Effector memory CD4-positive, alpha-beta T cell (primary cell): Measurements from ENCODE around the gene SYAP1.
A peak's percentile ranks its signal among the peaks of the same experiment; 100 is the strongest.

ENCODE experiments used
- DNase-seq, 3 donors: peaks; one replicate each; pipeline ENCODE4 v3.0.0-alpha.2; 2020
- H3K27ac ChIP-seq: 2 replicates; pipeline ENCODE4 v1.7.0; 2013; ENCODE audit warnings: mild to moderate bottlenecking, low read length, moderate library complexity; ENCODE audit not compliant: insufficient read depth, poor library complexity, severe bottlenecking
- H3K27me3 ChIP-seq: replicated peaks from 2 replicates; pipeline ENCODE4 v1.7.0; 2013; ENCODE audit warnings: mild to moderate bottlenecking, low read length; ENCODE audit not compliant: insufficient read depth, control insufficient read depth, poor library complexity, severe bottlenecking
- H3K36me3 ChIP-seq: 2 replicates; pipeline ENCODE4 v1.7.0; 2013; ENCODE audit warnings: mild to moderate bottlenecking, low read length, moderate library complexity; ENCODE audit not compliant: control insufficient read depth, insufficient read depth
- H3K4me1 ChIP-seq: 2 replicates; pipeline ENCODE4 v1.7.0; 2013; ENCODE audit warnings: low read length, mild to moderate bottlenecking; ENCODE audit not compliant: control insufficient read depth, insufficient read depth, poor library complexity, severe bottlenecking
- H3K4me3 ChIP-seq: 2 replicates; pipeline ENCODE4 v1.7.0; 2013; ENCODE audit warnings: low read length, low read depth, mild to moderate bottlenecking; ENCODE audit not compliant: insufficient read depth, poor library complexity, severe bottlenecking
- H3K9me3 ChIP-seq: 2 replicates; pipeline ENCODE4 v1.7.0; 2013; ENCODE audit warnings: mild to moderate bottlenecking, low read length, moderate library complexity; ENCODE audit not compliant: control insufficient read depth
- total RNA-seq, 3 donors: gene quantifications; one replicate each; lab custom pipeline; 2026; lab: John Stamatoyannopoulos, UW

The SYAP1 gene, protein sequence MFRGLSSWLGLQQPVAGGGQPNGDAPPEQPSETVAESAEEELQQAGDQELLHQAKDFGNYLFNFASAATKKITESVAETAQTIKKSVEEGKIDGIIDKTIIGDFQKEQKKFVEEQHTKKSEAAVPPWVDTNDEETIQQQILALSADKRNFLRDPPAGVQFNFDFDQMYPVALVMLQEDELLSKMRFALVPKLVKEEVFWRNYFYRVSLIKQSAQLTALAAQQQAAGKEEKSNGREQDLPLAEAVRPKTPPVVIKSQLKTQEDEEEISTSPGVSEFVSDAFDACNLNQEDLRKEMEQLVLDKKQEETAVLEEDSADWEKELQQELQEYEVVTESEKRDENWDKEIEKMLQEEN
- 57.1 to 123 (median 79.2) reads per million in 3 donors for total RNA-seq

DNA sequence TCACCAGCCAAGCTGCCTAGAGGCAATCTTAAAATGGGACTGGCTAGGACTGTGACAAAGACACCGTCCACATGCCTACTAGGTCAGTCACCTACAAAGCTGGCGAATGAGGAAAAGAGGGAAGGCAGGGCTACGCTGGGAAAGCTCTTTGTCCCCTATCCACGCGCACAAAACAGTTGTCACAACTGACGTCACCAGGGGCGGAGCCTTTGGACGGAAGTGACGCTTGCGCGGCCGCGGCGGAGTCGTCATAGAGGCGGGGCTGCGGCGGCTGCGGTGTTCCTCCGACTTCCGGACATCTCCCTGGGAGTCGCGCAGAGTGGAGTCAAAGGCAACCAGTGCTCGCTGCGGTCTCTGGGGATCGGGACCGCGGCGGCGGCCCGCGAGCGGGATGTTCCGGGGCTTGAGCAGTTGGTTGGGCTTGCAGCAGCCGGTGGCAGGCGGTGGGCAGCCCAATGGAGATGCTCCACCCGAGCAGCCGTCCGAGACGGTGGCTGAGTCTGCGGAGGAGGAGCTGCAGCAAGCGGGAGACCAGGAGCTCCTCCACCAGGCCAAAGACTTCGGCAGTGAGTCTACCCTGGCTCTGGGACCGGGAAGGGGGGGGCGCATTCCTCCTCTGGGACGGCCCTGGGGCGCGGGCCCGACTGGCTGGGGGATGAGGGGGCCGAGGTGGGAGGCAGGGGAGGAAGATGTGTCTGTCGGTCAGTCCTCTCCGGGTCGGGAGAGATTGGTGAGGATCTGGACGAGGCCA, at the start of gene SYAP1:
Gene SYAP1, plus strand, starts transcription at position 279 of the 751 bp plus-strand sequence. Its CDS starts 113 bp downstream, at position 392.
- Histone ChIP-seq H3K4me1 (no peaks in the 10 kb centered on the region), H3K27ac (peak within 1 kb of the TSS; percentile 91), H3K36me3 (no peaks in the 10 kb centered on the region), H3K4me3 (peak within 1 kb of the TSS; percentile 64), H3K27me3 (no peaks in the 10 kb centered on the region), H3K9me3 (no peaks in the 10 kb centered on the region)
- DNase-seq: peak; percentile 88 to 95 (median 89)

DNA sequence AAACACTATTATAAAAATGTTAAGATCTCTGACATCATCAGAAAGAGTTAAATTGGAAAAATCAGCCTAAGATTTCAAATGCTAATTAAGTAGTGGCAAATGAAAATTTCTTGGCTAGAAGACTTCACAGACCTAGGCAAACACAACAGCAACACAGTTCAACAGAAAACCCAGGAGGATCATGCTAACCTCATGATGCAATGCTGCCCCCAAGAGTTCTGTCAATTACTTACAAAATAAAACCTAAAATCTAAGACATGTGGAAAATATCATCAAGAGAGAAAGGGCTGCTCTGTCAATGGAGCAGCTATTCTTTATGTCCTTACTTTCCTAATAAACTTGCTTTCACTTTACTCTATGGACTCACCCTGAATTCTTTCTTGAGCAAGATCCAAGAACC, 48.4 kb upstream of the SYAP1 start:
- Histone ChIP-seq H3K27ac (no peak overlapping the region), H3K9me3 (no peaks in the 10 kb centered on the region), H3K27me3 (no peaks in the 10 kb centered on the region), H3K4me3 (no peak overlapping the region), H3K4me1 (no peaks in the 10 kb centered on the region), H3K36me3 (no peaks in the 10 kb centered on the region)
- DNase-seq: peak in 1 of 3 donors; percentile 0

DNA sequence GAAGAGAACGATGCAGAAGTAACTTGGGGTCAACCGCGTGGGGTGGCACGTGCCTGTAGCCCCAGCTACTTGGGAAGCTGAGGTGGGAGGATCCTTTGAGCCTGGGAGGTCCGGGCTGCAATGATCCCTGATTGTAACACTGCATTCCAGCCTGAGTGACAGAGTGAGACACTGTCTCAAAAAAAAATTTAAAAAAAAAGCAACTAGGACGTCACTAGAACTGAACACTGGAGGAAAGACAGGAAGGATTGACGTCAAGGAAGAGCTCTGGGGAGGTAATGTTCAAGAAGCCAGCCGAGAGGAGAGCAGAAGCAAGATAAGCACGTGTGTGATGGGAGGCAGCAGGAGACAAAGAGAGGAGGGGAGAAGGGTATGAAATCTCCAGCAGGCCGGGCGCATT, 40.7 kb upstream of the SYAP1 start:
- Histone ChIP-seq H3K27me3 (no peaks in the 10 kb centered on the region), H3K4me3 (no peak overlapping the region), H3K9me3 (no peaks in the 10 kb centered on the region), H3K36me3 (no peaks in the 10 kb centered on the region), H3K27ac (no peak overlapping the region), H3K4me1 (no peaks in the 10 kb centered on the region)
- no peak for DNase-seq

- no peak overlapping the region for H3K4me3 ChIP-seq
- H3K27me3 ChIP-seq: no peaks in the 10 kb centered on the region
- H3K36me3 ChIP-seq: no peaks in the 10 kb centered on the region
- no peak overlapping the region for H3K27ac ChIP-seq
- H3K4me1 ChIP-seq: no peaks in the 10 kb centered on the region
- no peaks in the 10 kb centered on the region for H3K9me3 ChIP-seq
- no peak for DNase-seq
Observed at GRCh38 chrX:16683007-16683664, 36.3 kb upstream of the SYAP1 start.

GRCh38 chrX:16687514-16687913, 31.9 kb upstream of the SYAP1 start:
- no peak for DNase-seq
- no peak overlapping the region for H3K27ac ChIP-seq
- no peaks in the 10 kb centered on the region for H3K4me1 ChIP-seq
- no peaks in the 10 kb centered on the region for H3K9me3 ChIP-seq
- peaks cover 4% of the 10 kb centered on the region for H3K36me3 ChIP-seq
- no peak overlapping the region for H3K4me3 ChIP-seq
- H3K27me3 ChIP-seq: no peaks in the 10 kb centered on the region

DNA sequence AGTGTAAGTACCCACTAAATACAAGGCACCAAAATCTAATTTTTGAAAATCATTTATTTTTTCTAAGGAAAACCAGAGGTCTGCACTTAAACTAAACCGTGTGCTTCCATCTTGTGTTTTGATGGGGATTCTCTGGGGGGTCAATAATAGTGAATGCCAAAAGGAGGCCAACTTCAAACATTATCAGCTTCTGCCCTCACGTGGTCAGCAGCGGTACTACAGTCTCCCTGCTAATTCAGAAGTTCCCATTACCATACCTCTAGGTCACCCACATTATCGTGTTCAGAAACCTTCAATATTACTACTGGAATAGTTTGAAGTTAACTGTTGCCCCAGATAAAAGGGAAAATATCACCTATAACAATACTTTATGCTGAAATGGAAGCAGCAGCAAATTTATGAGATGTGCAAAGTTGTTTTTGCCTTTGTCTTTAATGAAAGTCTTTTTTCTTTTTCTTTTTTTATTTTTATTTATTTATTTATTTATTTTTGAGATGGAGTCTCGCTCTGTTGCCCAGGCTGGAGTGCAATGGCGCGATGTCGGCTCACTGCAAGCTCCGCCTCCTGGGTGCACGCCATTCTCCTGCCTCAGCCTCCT, 24.2 kb upstream of the SYAP1 start:
- no peaks in the 10 kb centered on the region for H3K4me1 ChIP-seq
- no peaks in the 10 kb centered on the region for H3K27me3 ChIP-seq
- H3K9me3 ChIP-seq: no peaks in the 10 kb centered on the region
- H3K36me3 ChIP-seq: peaks cover 4% of the 10 kb centered on the region
- no peak overlapping the region for H3K4me3 ChIP-seq
- DNase-seq: peak; percentile 8 to 45 (median 43)
- H3K27ac ChIP-seq: no peak overlapping the region

GRCh38 chrX:16696956-16697355, 22.5 kb upstream of the SYAP1 start:
- H3K4me1 ChIP-seq: no peaks in the 10 kb centered on the region
- no peaks in the 10 kb centered on the region for H3K36me3 ChIP-seq
- H3K4me3 ChIP-seq: no peak overlapping the region
- H3K27ac ChIP-seq: no peak overlapping the region
- DNase-seq: no peak
- H3K27me3 ChIP-seq: no peaks in the 10 kb centered on the region
- no peaks in the 10 kb centered on the region for H3K9me3 ChIP-seq

- Histone ChIP-seq H3K9me3 (no peaks in the 10 kb centered on the region), H3K4me3 (no peak overlapping the region), H3K27ac (no peak overlapping the region), H3K4me1 (no peaks in the 10 kb centered on the region), H3K27me3 (no peaks in the 10 kb centered on the region), H3K36me3 (no peaks in the 10 kb centered on the region)
- DNase-seq: no peak
Observed at GRCh38 chrX:16699389-16699788, 20.0 kb upstream of the SYAP1 start.

- DNase-seq: no peak
- Histone ChIP-seq H3K4me1 (no peaks in the 10 kb centered on the region), H3K9me3 (no peaks in the 10 kb centered on the region), H3K27me3 (no peaks in the 10 kb centered on the region), H3K27ac (no peak overlapping the region), H3K4me3 (no peak overlapping the region), H3K36me3 (no peaks in the 10 kb centered on the region)
Observed at GRCh38 chrX:16700734-16701133, 18.7 kb upstream of the SYAP1 start.
